ENCODE results near the gene SCYGR1.
A peak's percentile ranks its signal among the peaks of the same experiment; 100 is the strongest.
"Not testable (repeated sequence)": the region's sequence is repeated elsewhere in the genome, so short reads cannot be mapped to it uniquely, and the experiment has no call there.

Gene SCYGR1, protein sequence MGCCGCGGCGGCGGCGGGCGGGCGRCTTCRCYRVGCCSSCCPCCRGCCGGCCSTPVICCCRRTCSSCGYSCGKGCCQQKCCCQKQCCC

DNA sequence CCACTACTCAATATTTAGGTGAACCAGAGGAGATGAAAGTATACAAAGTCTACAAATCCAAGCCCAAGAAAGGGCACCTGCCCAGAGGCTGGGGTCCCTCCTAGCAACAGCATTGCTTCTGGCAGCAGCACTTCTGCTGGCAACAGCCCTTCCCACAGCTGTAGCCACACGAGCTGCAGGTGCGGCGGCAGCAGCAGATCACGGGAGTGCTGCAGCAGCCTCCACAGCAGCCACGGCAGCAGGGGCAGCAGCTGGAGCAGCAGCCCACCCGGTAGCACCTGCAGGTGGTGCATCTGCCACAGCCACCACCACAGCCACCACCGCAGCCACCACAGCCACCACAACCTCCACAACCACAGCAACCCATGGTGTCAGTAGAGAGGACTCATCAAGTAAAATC is at the start of gene SCYGR1:
Gene SCYGR1 (minus strand): TSS at position 367 of the 400 bp plus-strand sequence. CDS start 0 bp downstream, at position 367.
- DNase-seq, result not testable (repeated sequence)

- no peak for DNase-seq
These were observed 48.9 kb upstream of the SCYGR1 start for GRCh38 chr2:227436436-227437174.

- no peak for DNase-seq
These were observed 45.4 kb upstream of the SCYGR1 start for GRCh38 chr2:227433171-227433570.

DNA sequence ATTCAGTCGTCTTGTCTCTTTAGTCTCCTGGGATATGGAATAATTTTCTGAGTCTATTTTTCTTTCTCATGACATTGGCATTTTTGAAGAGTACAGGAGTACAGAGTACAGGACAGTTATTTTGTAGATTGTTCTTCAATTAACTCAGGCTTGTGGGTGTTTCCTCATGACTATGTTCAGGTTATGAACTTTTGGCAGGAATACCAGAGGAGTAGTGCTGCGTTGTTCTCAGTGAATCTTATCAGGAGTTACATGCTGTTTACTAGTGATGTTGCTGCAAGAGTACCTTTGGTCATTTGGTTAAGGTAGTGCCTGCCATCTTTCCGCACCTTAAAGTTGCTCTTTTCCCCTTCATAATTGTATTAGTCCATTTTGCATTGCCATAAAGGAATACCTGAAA is 42.9 kb upstream of the SCYGR1 start:
- DNase-seq, result peak; percentile 38

DNA sequence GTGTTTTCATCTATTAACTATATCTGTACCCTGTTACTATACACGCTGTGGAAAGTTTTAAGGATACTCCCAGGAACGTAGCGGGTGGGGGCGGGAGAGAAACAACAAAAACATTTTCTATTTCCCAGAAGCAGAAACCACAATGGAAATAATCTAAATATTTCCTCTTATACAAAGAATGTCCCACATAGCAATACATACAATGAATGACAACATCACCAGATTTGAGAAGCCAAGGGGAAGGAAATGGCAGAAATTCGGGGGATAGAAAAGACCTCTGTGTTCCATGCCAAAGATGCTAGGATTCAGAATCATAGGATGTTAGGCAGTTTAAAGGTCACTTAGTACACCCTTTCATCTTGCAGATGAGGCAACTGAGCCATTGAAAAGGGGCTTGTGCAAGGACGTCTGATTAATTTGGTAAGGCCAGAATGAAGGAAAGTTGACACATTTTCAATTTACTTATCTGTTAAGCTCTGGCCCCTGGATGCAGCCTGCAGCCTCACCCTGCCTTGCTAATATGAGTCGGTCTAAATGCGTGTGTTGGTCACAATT is 41.1 kb upstream of the SCYGR1 start:
- DNase-seq, result no peak

GRCh38 chr2:227423656-227424499 is 36.1 kb upstream of the SCYGR1 start:
- DNase-seq, result no peak

- DNase-seq, result no peak
These were observed 32.6 kb upstream of the SCYGR1 start for GRCh38 chr2:227420087-227421052.

GRCh38 chr2:227416701-227417100 is 29.0 kb upstream of the SCYGR1 start:
- no peak for DNase-seq

DNA sequence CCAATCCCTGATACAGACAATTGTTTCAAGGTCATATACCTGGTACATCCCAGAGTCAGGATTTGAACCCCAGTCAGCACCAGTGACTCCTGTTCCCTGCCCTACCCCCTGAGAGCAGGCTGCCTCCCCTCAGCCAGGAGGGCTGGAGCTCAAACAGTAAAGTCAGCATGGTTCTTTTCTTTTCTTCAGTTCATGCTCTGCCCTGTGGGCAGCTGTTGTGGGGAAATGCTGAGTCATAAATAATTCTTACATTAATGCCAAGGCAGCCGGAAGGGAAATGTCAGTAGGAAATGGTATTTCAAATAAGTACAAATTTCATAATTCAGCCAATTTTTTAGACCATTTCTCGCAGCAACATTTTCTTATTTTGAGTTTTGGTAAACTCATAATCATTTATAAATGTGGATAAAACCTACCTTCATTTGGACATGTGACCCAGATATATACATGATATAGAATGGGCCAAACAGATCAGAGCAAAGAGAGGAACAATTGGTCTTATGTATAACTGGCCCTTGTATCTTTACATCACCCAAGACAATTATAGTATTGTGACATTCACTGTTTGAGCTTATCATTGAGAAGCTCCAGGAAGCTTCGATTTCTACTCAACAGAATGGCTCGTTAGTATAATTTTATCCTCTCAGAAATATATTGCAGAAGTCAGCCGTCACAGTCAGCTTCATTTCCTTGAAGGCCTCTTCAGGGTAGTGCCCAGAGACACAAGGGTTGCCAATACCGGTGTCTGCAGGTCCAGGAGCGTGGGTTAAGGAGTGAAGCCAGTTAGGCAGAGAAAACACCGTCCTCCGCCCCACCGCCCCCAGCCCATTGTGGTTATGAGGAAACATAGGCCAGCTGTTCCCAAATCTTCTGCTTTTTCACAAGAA is 28.0 kb upstream of the SCYGR1 start:
- DNase-seq, result peak; percentile 82

GRCh38 chr2:227414846-227415245 is 27.1 kb upstream of the SCYGR1 start:
- peak; percentile 91 for DNase-seq

- DNase-seq, result no peak
These were observed 25.6 kb upstream of the SCYGR1 start for GRCh38 chr2:227413371-227413770.

- no peak for DNase-seq
These were observed 25.1 kb upstream of the SCYGR1 start for GRCh38 chr2:227412877-227413276.

DNA sequence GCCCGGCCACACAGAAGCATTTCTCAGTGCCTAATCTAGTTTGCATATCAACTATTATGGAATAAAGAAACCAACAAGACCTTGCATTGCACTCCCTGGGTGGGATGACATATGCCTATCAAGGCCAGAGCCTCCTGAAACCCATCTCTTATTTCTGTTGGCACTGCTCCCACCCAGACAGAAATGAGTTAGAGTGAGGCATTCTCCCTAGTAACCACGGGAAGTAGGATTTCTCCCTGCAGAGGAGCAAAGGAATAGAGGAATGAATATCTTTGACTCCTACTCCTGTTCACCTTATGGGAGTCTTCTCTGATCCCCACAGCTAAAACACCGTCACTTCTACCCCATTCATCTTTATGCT is 24.2 kb upstream of the SCYGR1 start:
- peak; percentile 73 for DNase-seq

DNA sequence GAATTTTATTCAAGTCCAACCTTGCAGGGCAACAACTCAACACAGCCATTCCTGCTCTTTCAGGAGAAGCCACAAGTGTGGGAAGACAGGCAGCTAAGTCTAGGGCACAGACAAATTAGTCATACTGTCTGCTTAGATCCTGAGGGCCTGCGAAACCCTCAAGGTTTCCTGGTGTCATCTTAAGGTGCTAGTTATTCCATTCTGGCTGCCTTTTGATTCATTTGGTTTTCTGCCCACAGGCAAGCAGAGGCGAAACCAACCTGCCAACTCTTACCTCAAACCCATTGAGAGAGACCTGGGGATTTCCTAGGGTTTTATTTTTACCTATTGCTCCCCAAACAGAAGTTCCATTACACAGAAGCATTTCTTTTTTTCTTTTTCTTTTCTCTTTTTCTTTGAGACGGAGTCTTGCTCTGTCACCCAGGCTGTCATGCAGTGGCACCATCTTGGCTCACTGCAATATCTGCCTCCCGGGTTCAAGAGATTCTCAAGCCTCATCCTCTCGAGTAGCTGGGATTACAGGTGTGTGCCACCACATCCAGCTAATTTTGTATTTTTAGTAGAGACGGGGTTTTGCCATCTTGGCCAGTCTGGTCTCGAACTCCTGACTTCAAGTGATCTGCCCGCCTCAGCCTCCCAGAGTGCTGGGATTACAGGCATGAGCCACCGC is 23.7 kb upstream of the SCYGR1 start:
- DNase-seq, result peak; percentile 67

DNA sequence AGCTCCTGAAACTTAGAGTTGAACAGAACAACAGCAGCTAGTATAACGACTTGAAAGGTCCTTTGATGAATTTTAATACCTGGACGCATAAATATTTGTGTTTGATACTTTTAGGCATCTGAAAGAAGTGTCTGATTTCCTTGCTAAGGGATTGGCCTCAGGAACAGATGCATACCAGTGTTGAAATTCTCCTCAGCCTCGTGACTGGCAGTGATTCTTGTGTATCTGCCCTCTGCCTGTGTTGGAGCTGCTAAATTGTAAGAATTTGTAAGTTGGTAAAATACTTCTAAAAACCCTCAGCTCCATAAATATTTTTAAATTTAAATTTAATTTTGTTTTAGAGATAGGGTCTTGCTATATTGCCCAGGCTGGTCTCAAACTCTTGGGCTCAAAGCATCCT is 22.4 kb upstream of the SCYGR1 start:
- no peak for DNase-seq

- DNase-seq, result peak; percentile 20
These were observed 19.9 kb upstream of the SCYGR1 start for GRCh38 chr2:227407591-227408151.

DNA sequence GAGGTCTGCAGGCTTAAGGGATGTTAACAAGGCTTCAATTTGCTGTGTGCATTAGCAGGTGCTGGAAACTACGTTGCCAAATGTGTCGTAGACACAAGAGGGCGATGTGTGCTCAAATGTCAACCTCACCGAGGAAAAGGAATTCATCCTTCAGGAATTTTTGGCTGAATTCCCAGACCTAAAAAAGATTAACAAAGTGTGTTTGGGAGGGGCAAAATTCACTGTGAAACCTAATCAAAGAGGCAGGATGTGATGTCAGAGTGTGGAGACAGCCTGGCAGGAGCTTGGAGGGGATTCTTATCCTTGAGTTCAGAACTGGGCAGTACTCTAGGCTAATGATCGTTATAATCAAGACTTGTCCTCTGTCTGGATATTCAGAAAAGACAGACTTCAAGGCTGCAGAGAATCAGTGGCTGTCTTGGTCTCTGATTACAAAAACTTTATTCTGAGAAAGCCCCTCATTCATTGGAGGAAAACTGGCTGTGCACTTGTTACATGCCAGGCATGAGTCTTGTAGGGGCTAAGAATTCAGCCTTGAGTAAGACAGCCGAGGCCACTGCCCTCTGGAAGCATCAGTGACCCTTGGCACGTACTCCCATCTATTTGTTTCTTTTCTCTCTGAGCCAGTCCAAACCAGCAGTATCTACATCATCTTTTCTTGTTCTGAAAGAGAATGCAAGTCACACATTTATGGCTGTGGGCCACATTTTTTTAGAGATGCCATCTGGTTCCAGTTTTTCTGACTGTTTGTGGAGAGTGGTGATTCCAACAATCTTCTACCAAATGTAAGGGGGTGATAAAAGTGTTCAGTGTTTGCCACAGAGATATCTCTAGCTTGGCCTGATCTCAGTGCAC is 18.7 kb upstream of the SCYGR1 start:
- DNase-seq, result peak; percentile 96

DNA sequence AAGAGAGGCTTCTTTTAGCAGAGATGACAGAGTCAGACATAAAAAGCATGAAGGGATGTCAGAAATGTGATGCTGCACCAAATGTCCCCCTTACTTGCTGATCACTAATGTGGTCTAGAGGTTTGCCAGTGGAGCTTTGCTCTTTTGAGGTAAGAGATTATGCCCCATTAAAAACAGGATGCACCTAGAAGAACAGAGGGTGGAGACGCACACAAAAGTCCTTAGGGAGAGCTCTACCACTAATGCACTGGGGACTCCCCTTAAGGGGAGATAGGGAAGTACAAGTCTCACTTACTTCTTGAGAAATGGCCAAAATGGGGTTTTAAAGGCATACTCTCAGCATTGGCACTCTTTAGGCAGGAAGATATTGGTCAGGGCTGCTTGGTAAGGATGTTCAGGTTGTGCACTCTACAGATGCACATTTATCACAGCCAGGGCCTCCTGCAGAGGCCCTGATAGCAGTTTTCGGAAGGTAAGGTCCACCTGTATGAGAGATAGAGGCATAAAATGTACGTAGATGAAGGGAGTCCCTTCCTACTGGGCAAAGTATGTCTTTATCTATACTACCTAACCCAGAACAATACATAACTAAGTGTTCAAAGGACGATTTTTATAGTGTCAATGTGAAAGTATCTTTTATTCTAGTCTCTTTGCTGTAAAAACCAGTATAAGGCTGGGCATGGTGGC is 17.0 kb upstream of the SCYGR1 start:
- no peak for DNase-seq

DNA sequence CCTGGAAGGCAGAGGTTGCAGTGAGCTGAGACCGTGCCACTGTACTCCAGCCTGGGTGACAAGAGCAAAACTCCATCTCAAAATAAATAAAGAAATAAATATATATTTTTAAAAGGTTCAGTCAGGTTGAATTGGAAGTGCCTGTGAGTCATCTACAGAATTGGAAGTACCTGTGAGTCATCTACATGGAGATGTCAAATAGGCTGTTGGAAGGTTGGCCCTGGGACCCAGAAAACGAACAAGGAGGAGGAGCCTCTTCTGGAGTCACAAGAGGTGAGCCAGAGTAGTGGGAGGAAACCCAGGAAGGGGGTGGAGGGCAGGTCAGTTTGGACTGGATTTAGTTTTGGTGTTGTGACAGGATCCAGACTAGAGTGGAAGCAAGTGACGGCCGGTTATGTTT is 15.2 kb upstream of the SCYGR1 start:
- DNase-seq, result peak; percentile 33

Measured in NCI-H226 (cell line).